Lower lobe of right lung (tissue), 2 donors: ENCODE results near the gene STK17A. TPM values are rescaled to one million over a fixed set of nuclear protein-coding genes. Genes with fewer than 3 reads are reported as not detected.
"Not testable (repeated sequence)": the region's sequence is repeated elsewhere in the genome, so short reads cannot be mapped to it uniquely, and the experiment has no call there.

Experiments
- ATAC-seq, 2 donors: fragments of 200-7000 bp; cut with Tn5 transposase; one replicate each; pipeline ENCODE4 v1.9.1; 2020 to 2022; ENCODE audit warnings: mild to moderate bottlenecking in 2 of 2, moderate library complexity in 2 of 2
- DNase-seq: peaks from one replicate; pipeline ENCODE4 v3.0.0-alpha.2; 2020
- H3K27ac ChIP-seq: fragments of 200-600 bp; one replicate; pipeline ENCODE4 v1.8.0; 2022
- H3K27me3 ChIP-seq: fragments of 200-600 bp; one replicate; pipeline ENCODE4 v1.8.0; 2022; ENCODE audit warnings: low read depth
- H3K36me3 ChIP-seq: fragments of 200-600 bp; one replicate; pipeline ENCODE4 v1.8.0; 2022; ENCODE audit warnings: mild to moderate bottlenecking
- H3K4me1 ChIP-seq: fragments of 200-600 bp; one replicate; pipeline ENCODE4 v1.8.0; 2022
- H3K4me3 ChIP-seq: fragments of 200-600 bp; one replicate; pipeline ENCODE4 v1.8.0; 2022; ENCODE audit warnings: mild to moderate bottlenecking
- H3K9me3 ChIP-seq: fragments of 200-600 bp; one replicate; pipeline ENCODE4 v1.8.0; 2022
- CTCF ChIP-seq: fragments of 200-600 bp; IDR thresholded peaks from one replicate; pipeline ENCODE4 v1.8.0; 2022; ENCODE audit warnings: antibody characterized with exemption, mild to moderate bottlenecking
- intact Hi-C: fragments of 100-400 bp; cut with DNase I; formaldehyde crosslinking; loops from one replicate; pipeline ENCODE4 v1.11.0; 2022
- total RNA-seq: library from RNA; stranded (reverse); fragmentation: NEBNext Ultra II Directional; extraction: Animal tissue kit (Norgen Biotek cat#: 25700); gene quantifications from one replicate; pipeline ENCODE4 v1.2.1, GENCODE V29; 2021
- donor health status: DM: no; HTN: yes; CAD: no; lungs with severe emphysema.

The STK17A gene
- total RNA-seq, 1 donor from 2014 or later: 27.1 TPM

- Histone ChIP-seq H3K4me3 (no peak overlapping the region), H3K36me3 (no peaks in the 10 kb centered on the region), H3K27me3 (no peaks in the 10 kb centered on the region), H3K4me1 (no peaks in the 10 kb centered on the region), H3K9me3 (no peaks in the 10 kb centered on the region), H3K27ac (no peak overlapping the region)
- DNase-seq: no peak
- intact Hi-C loops: no loop called here
- TF ChIP-seq CTCF: no peak
- no peak for ATAC-seq
These were observed 14.4 kb upstream of the STK17A start for GRCh38 chr7:43568529-43568928.

GRCh38 chr7:43569424-43569823 is 13.5 kb upstream of the STK17A start:
- ATAC-seq: no peak
- TF ChIP-seq CTCF: no peak
- Histone ChIP-seq H3K36me3 (no peaks in the 10 kb centered on the region), H3K27me3 (no peaks in the 10 kb centered on the region), H3K4me1 (no peaks in the 10 kb centered on the region), H3K4me3 (no peak overlapping the region), H3K27ac (no peak overlapping the region), H3K9me3 (no peaks in the 10 kb centered on the region)
- no peak for DNase-seq
- intact Hi-C loops: no loop called here

- Histone ChIP-seq H3K9me3 (no peaks in the 10 kb centered on the region), H3K27me3 (no peaks in the 10 kb centered on the region), H3K4me3 (no peak overlapping the region), H3K27ac (no peak overlapping the region), H3K36me3 (no peaks in the 10 kb centered on the region), H3K4me1 (no peaks in the 10 kb centered on the region)
- intact Hi-C loops: loop anchor here (10.0 kb wide), 1 partner anchor 264 kb away; no protein-coding TSS in a partner anchor
- ATAC-seq (no peak), DNase-seq (no peak)
- TF ChIP-seq CTCF: no peak
These were observed 12.1 kb upstream of the STK17A start for GRCh38 chr7:43570688-43571365.

GRCh38 chr7:43572516-43573049 is 10.3 kb upstream of the STK17A start:
- DNase-seq (no peak), ATAC-seq (peak; percentile 91 to 95)
- Histone ChIP-seq H3K27ac (no peak overlapping the region), H3K4me3 (no peak overlapping the region), H3K9me3 (no peaks in the 10 kb centered on the region), H3K4me1 (no peaks in the 10 kb centered on the region), H3K36me3 (no peaks in the 10 kb centered on the region), H3K27me3 (no peaks in the 10 kb centered on the region)
- no peak for TF ChIP-seq CTCF
- intact Hi-C loops: loop anchor here (10.0 kb wide), 1 partner anchor 262 kb away; no protein-coding TSS in a partner anchor

- intact Hi-C loops: loop anchor here (10.0 kb wide), 1 partner anchor 261 kb away; no protein-coding TSS in a partner anchor
- H3K27ac ChIP-seq: not testable (repeated sequence)
These were observed 9.1 kb upstream of the STK17A start for GRCh38 chr7:43573832-43574231.

GRCh38 chr7:43575506-43575905 is 7.4 kb upstream of the STK17A start:
- no peaks in the 10 kb centered on the region for H3K27me3 ChIP-seq
- no peaks in the 10 kb centered on the region for H3K9me3 ChIP-seq
- intact Hi-C loops: loop anchor here (10.0 kb wide), 1 partner anchor 259 kb away; no protein-coding TSS in a partner anchor
- ATAC-seq: no peak
- H3K27ac ChIP-seq: no peak overlapping the region
- H3K36me3 ChIP-seq: no peaks in the 10 kb centered on the region
- no peaks in the 10 kb centered on the region for H3K4me1 ChIP-seq
- no peak for TF ChIP-seq CTCF
- no peak for DNase-seq
- H3K4me3 ChIP-seq: no peak overlapping the region

More at GRCh38 chr7:43573832-43574231, 9.1 kb upstream of the STK17A start:
- H3K36me3 ChIP-seq, ATAC-seq, H3K4me3 ChIP-seq, DNase-seq, H3K27me3 ChIP-seq, H3K9me3 ChIP-seq, H3K4me1 ChIP-seq: not testable (repeated sequence)
